Mucosa of stomach (tissue), 1 donor: Measurements from ENCODE around the gene VTCN1.
"Not testable (repeated sequence)": the region's sequence is repeated elsewhere in the genome, so short reads cannot be mapped to it uniquely, and the experiment has no call there.

Source experiments
- H3K27me3 ChIP-seq: one replicate; pipeline ENCODE4 v1.7.0; 2013; ENCODE audit warnings: mild to moderate bottlenecking, low read length; ENCODE audit not compliant: control insufficient read depth, insufficient read depth
- H3K36me3 ChIP-seq: one replicate; pipeline ENCODE4 v1.7.0; 2013; ENCODE audit warnings: low read length; ENCODE audit not compliant: control insufficient read depth, insufficient read depth
- H3K4me1 ChIP-seq: one replicate; pipeline ENCODE4 v1.7.0; 2013; ENCODE audit warnings: mild to moderate bottlenecking, low read length; ENCODE audit not compliant: control insufficient read depth, insufficient read depth
- H3K4me3 ChIP-seq: one replicate; pipeline ENCODE4 v1.7.0; 2013; ENCODE audit warnings: low read length
- H3K9ac ChIP-seq: one replicate; pipeline ENCODE4 v1.7.0; 2013; ENCODE audit warnings: mild to moderate bottlenecking, low read length, moderate library complexity
- H3K9me3 ChIP-seq: one replicate; pipeline ENCODE4 v1.7.0; 2013; ENCODE audit warnings: mild to moderate bottlenecking, low read length, moderate library complexity; ENCODE audit not compliant: control insufficient read depth
- donor health status: Pancreatic carcinoma.

The VTCN1 gene

GRCh38 chr1:117101858-117102257, 108.9 kb downstream of the VTCN1 start:
- not testable (repeated sequence) for H3K9ac ChIP-seq, H3K27me3 ChIP-seq, H3K4me1 ChIP-seq, H3K36me3 ChIP-seq, H3K9me3 ChIP-seq, H3K4me3 ChIP-seq

GRCh38 chr1:117101334-117101733, 109.4 kb downstream of the VTCN1 start:
- H3K9me3 ChIP-seq: no peaks in the 10 kb centered on the region
- no peaks in the 10 kb centered on the region for H3K27me3 ChIP-seq
- H3K36me3 ChIP-seq: no peaks in the 10 kb centered on the region

GRCh38 chr1:117098287-117098890, 112.3 kb downstream of the VTCN1 start:
- H3K9me3 ChIP-seq: no peaks in the 10 kb centered on the region
- no peak overlapping the region for H3K4me3 ChIP-seq
- H3K27me3 ChIP-seq: no peaks in the 10 kb centered on the region
- H3K9ac ChIP-seq: no peak overlapping the region
- H3K4me1 ChIP-seq: peaks cover 11% of the 10 kb centered on the region
- H3K36me3 ChIP-seq: no peaks in the 10 kb centered on the region

More at GRCh38 chr1:117101334-117101733, 109.4 kb downstream of the VTCN1 start:
- no peak overlapping the region for H3K4me3 ChIP-seq
- H3K9ac ChIP-seq: no peak overlapping the region
- H3K4me1 ChIP-seq: peaks cover 7% of the 10 kb centered on the region

GRCh38 chr1:117097443-117097842, 113.3 kb downstream of the VTCN1 start:
- H3K27me3 ChIP-seq: no peaks in the 10 kb centered on the region
- no peaks in the 10 kb centered on the region for H3K9me3 ChIP-seq
- no peaks in the 10 kb centered on the region for H3K36me3 ChIP-seq
- peaks cover 11% of the 10 kb centered on the region for H3K4me1 ChIP-seq
- H3K9ac ChIP-seq: no peak overlapping the region
- H3K4me3 ChIP-seq: no peak overlapping the region

GRCh38 chr1:117096951-117097408, 113.7 kb downstream of the VTCN1 start:
- H3K4me3 ChIP-seq: no peak overlapping the region
- H3K9me3 ChIP-seq: no peaks in the 10 kb centered on the region
- H3K36me3 ChIP-seq: no peaks in the 10 kb centered on the region
- no peak overlapping the region for H3K9ac ChIP-seq
- no peaks in the 10 kb centered on the region for H3K27me3 ChIP-seq
- H3K4me1 ChIP-seq: peaks cover 11% of the 10 kb centered on the region

GRCh38 chr1:117094841-117095604, 115.7 kb downstream of the VTCN1 start:
- no peak overlapping the region for H3K4me3 ChIP-seq
- no peaks in the 10 kb centered on the region for H3K9me3 ChIP-seq
- H3K36me3 ChIP-seq: no peaks in the 10 kb centered on the region
- peaks cover 11% of the 10 kb centered on the region for H3K4me1 ChIP-seq
- H3K27me3 ChIP-seq: no peaks in the 10 kb centered on the region
- H3K9ac ChIP-seq: no peak overlapping the region

- Histone ChIP-seq H3K9ac (no peak overlapping the region), H3K36me3 (no peaks in the 10 kb centered on the region)
Measured at GRCh38 chr1:117093870-117094621, 116.7 kb downstream of the VTCN1 start.

More at GRCh38 chr1:117093870-117094621, 116.7 kb downstream of the VTCN1 start:
- Histone ChIP-seq H3K4me1 (peaks cover 11% of the 10 kb centered on the region), H3K4me3 (no peak overlapping the region), H3K9me3 (no peaks in the 10 kb centered on the region), H3K27me3 (no peaks in the 10 kb centered on the region)
